TTC549 (cell line): ENCODE measurements around the gene KRT24.
A peak's percentile ranks its signal among the peaks of the same experiment; 100 is the strongest.
"Not testable (repeated sequence)": the region's sequence is repeated elsewhere in the genome, so short reads cannot be mapped to it uniquely, and the experiment has no call there.

Source experiments
- FAIRE-seq: peaks from 2 replicates; lab custom pipeline; 2012; peaks lifted over from hg19 to GRCh38; lab: Jason Lieb, UNC

The KRT24 gene

GRCh38 chr17:40703652-40704051 lies at the start of gene KRT24:
TSS of gene KRT24 (minus strand) at chr17:40703752. CDS start at chr17:40703693, 59 bp downstream.
- no peak for FAIRE-seq

- FAIRE-seq = no peak
These were observed 47.5 kb upstream of the KRT24 start for GRCh38 chr17:40751065-40751464.

- FAIRE-seq = no peak
These were observed 46.8 kb upstream of the KRT24 start for GRCh38 chr17:40750391-40750790.

GRCh38 chr17:40748666-40749065 lies 45.1 kb upstream of the KRT24 start:
- FAIRE-seq = not testable (repeated sequence)

GRCh38 chr17:40738553-40738952 lies 35.0 kb upstream of the KRT24 start:
- no peak for FAIRE-seq

GRCh38 chr17:40735016-40735415 lies 31.5 kb upstream of the KRT24 start:
- FAIRE-seq = no peak

GRCh38 chr17:40734018-40734417 lies 30.5 kb upstream of the KRT24 start:
- FAIRE-seq = no peak

GRCh38 chr17:40730970-40731369 lies 27.4 kb upstream of the KRT24 start:
- FAIRE-seq = no peak

- FAIRE-seq = no peak
These were observed 24.1 kb upstream of the KRT24 start for GRCh38 chr17:40727447-40728231.

- peak; percentile 13 for FAIRE-seq
These were observed 23.4 kb upstream of the KRT24 start for GRCh38 chr17:40726919-40727318.

- FAIRE-seq = no peak
These were observed 21.1 kb upstream of the KRT24 start for GRCh38 chr17:40724656-40725055.

GRCh38 chr17:40722241-40722640 lies 18.7 kb upstream of the KRT24 start:
- FAIRE-seq = no peak

- FAIRE-seq = no peak
These were observed 17.3 kb upstream of the KRT24 start for GRCh38 chr17:40720899-40721298.

GRCh38 chr17:40718930-40719329 lies 15.4 kb upstream of the KRT24 start:
- no peak for FAIRE-seq

- FAIRE-seq = no peak
These were observed 14.2 kb upstream of the KRT24 start for GRCh38 chr17:40717776-40718175.

GRCh38 chr17:40714473-40714872 lies 10.9 kb upstream of the KRT24 start:
- no peak for FAIRE-seq

- no peak for FAIRE-seq
These were observed 4.2 kb upstream of the KRT24 start for GRCh38 chr17:40707745-40708144.

- FAIRE-seq = no peak
These were observed 2.0 kb upstream of the KRT24 start for GRCh38 chr17:40705584-40705983.

GRCh38 chr17:40702271-40702670 lies 1.3 kb downstream of the KRT24 start:
- no peak for FAIRE-seq

- no peak for FAIRE-seq
These were observed 3.7 kb downstream of the KRT24 start for GRCh38 chr17:40699853-40700252.

- FAIRE-seq = no peak
These were observed 4.2 kb downstream of the KRT24 start for GRCh38 chr17:40699371-40699770.

- no peak for FAIRE-seq
These were observed 6.3 kb downstream of the KRT24 start for GRCh38 chr17:40697297-40697696.

GRCh38 chr17:40696651-40697072 lies 6.9 kb downstream of the KRT24 start:
- FAIRE-seq = no peak

GRCh38 chr17:40695874-40696472 lies 7.6 kb downstream of the KRT24 start:
- FAIRE-seq = no peak
